GM13977 (cell line): ENCODE data around the gene TMEM45B.
"Not testable (repeated sequence)": the region's sequence is repeated elsewhere in the genome, so short reads cannot be mapped to it uniquely, and the experiment has no call there.

Experiments
- DNase-seq: peaks from one replicate; pipeline ENCODE4 v3.0.0; 2012; ENCODE audit warnings: low spot score
- in situ Hi-C: fragments of 300-500 bp; cut with MboI; formaldehyde crosslinking; loops from one replicate; pipeline ENCODE4 v1.12.0; 2022; ENCODE audit warnings: low sequenced_read_pairs, low pct_unique_long_range_greater_than_20kb, mixed read lengths, inconsistent platforms; ENCODE audit not compliant: unreplicated experiment
- TF ChIP-seq, protein P1 (sequence below): IDR thresholded peaks from 2 replicates; pipeline ENCODE4 v1.5.1; 2012; ENCODE audit warnings: mild to moderate bottlenecking, control low read depth; ENCODE audit not compliant: insufficient read depth; ENCODE audit errors: extremely low read depth, missing control alignments

Gene TMEM45B

DNA sequence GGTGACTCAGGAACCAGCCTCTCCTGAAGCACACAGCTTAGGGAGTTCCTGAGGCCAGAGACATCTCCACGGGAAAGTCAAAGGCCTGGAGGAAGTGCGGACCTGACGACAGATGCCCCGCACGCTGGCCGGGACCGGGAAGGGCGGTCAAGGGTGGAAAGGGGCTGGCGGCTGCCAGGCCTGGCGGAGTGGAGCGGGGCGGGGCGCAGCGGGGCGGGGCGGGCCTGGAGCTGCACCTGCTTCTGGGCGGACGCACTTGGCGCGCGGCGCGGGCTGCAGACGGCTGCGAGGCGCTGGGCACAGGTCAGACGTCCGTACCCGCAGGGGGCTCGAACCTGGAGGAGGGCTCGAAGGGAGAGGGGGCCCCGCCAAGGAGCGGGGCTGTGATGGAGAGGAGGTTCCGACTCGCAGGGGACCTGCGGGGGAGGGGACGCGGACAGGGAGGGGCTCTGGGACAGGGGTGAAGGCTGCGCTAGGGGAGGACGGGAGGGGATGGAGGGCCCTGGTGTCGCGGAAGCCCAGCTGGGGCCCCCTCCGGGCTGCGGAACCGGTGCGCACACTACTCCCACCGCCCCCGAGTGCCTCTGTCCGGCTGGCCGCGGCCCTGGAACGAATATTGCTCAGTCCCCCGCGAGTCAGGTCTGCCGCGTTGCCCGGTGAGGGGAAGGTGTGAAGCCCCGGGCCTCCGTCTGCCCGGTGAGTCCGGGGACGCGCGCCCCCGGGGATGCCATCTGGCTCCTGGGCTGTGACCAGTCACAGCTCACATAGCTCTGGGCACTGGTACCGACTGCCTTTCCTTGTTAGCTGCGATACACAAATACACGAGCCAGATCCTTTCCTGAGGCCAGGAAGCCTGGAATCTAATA is at the start of gene TMEM45B:
Gene TMEM45B, plus strand, starts transcription at position 253 of the 866 bp plus-strand sequence. CDS start 36,635 bp downstream, outside the sequence.
- in situ Hi-C loops: no loop called here
- no peak for DNase-seq
- TF ChIP-seq, protein P1, sequence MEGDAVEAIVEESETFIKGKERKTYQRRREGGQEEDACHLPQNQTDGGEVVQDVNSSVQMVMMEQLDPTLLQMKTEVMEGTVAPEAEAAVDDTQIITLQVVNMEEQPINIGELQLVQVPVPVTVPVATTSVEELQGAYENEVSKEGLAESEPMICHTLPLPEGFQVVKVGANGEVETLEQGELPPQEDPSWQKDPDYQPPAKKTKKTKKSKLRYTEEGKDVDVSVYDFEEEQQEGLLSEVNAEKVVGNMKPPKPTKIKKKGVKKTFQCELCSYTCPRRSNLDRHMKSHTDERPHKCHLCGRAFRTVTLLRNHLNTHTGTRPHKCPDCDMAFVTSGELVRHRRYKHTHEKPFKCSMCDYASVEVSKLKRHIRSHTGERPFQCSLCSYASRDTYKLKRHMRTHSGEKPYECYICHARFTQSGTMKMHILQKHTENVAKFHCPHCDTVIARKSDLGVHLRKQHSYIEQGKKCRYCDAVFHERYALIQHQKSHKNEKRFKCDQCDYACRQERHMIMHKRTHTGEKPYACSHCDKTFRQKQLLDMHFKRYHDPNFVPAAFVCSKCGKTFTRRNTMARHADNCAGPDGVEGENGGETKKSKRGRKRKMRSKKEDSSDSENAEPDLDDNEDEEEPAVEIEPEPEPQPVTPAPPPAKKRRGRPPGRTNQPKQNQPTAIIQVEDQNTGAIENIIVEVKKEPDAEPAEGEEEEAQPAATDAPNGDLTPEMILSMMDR: no peak

DNA sequence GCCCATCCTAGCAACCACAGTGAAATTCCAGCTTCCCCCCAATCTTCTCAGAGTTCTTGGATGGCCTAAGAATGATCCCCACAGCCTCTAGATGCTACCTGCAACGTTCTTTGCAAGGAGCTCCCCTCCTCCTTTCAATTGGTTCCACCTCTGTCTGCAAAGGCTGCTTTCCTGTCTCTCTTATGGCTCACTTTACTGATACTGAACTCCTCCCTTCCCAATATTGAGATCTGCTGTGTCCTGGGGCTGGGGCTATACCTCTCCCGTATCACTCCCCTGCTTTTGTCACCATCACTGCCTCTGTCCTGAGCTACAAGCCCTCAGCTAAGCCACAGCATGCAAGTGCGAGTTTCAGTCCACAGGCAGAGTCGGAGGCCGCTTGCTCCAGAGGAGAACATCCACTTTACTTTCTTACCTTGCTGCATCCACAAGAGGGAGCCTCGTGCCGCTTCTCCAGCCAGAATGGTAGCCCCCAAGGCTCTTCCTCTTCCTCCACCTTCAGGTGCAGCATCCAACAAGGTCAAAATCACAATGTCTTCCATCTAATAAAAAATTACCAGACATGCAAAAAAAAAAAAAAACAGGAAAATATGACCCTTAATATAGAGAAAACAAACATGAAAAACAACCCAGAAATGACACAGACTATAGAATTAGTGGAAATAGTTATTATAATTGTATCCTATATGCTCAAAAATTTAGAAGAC is 48.6 kb upstream of the TMEM45B start:
- in situ Hi-C loops: no loop called here
- no peak for DNase-seq
- TF ChIP-seq, protein P1: peak; percentile 47

DNA sequence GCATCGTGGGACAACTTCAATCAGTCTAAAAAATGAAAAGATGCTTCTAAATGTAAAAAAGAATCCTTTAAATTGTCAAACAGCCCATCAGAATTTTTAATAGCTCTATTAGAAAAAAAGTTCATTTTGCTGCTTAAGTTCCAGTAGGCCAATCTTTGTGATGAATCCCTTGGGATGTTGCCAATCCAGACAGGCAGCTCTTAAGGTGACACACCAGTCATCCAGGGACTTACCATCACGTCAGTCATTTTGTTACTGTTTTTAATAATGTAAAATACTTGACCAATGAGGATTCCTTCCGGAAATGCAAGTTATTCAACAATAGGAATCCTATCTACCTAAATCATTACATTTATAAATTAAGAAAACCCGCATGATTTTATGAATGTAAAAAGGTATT is 47.8 kb upstream of the TMEM45B start:
- in situ Hi-C loops: no loop called here
- DNase-seq: no peak
- TF ChIP-seq, protein P1: no peak

DNA sequence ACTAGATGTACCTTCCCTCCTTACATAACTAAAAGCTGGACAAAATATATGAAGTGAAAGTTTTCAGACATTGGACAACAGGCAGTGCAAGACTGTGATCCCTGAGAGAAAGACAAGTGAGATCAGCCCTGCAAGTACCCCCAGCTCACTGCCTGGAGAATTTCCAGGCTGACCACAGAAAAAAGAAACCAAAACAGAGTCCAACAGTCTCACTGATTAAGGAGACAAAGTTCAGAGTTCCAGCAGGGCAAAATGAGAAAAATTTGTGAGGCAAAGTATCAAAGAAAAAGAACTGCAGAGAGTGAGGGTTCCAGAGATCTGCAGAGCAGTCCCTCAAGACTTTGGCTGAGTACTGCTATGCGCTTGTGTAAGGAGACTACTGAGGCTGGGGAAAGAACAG is 47.3 kb upstream of the TMEM45B start:
- in situ Hi-C loops: no loop called here
- TF ChIP-seq, protein P1: no peak
- no peak for DNase-seq

DNA sequence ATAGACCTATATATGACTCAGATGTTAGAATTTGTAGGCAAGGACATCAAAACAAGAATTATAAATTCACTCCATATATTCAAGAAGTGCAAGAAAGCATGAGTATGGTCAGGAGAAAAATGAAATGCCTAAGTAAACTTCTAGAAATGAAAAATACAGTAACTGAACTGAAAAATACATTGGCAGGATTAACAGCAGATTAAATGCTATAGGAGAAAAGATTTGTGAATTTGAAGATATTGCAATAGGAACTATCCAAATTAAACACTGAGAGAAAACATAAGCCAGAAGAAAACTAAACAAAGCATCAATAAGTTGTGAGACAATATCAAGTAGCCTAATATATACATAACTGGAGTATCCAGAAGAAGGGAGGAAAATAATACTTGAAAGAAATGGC is 46.6 kb upstream of the TMEM45B start:
- in situ Hi-C loops: no loop called here
- no peak for DNase-seq
- TF ChIP-seq, protein P1: no peak

DNA sequence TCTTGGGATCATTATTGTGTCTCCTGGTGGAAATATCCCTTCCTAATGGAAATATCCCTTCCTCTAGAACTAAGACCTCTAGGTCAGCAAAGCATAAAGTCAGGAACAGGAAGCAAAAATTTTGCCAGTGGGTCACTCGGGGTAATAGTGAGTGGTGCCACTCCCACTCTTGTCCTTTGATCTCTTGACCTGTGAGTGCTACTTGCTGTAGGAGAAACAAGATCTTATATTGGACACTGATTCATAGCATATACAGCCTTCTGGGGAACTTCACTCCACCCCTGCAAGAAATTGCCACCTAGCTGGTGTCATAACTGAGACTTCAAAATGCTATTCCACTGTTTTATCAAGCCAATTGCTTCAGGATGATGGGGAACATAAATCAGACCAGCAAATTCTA is 44.7 kb upstream of the TMEM45B start:
- TF ChIP-seq, protein P1: no peak
- no peak for DNase-seq
- in situ Hi-C loops: no loop called here

DNA sequence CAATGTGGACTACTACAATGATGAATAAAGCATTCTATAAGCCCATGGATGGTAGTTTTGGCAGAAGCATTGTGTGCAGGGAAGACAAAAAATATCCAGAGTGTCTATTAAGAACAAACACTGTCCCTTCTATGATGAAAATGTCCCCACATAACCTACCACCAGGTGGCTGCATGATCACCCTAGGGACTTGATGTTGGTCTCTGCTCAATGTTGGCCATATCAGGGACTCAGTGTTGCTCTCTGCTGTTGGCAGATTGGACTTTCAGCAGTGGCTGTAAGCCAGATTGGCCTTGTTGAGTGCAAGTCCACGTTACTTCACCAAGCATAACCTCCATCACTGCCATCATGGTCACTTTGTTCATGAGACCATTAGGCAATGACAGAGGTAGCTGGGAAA is 44.2 kb upstream of the TMEM45B start:
- DNase-seq, in situ Hi-C loops: not testable (repeated sequence)
